A172 (cell line): ENCODE results near the gene SDHB. TPM values are rescaled to one million over a fixed set of nuclear protein-coding genes. Genes with fewer than 3 reads are reported as not detected.

Experiments used
- DNase-seq: peaks from one replicate; pipeline ENCODE4 v3.0.0-alpha.2; 2015; ENCODE audit warnings: low spot score
- total RNA-seq: library from RNA; depleted of rRNA; stranded (reverse); fragments of >200 nt; shearing (Covaris generic); gene quantifications from 2 replicates; pipeline ENCODE4 v1.2.3, GENCODE V29; 2014; rRNA removed

The SDHB gene
- total RNA-seq, 1 experiment from 2014 or later = 241 TPM

- no peak for DNase-seq
Measured at GRCh38 chr1:16969057-16969611, 84.7 kb downstream of the SDHB start.

Other genes starting within 250 kb of the SDHB start
- under 0.01 and 255 TPM in 2 replicates for gene RNU1-2, start 158.1 kb downstream of the SDHB start, total RNA-seq
- gene CROCC, start 132.1 kb downstream of the SDHB start, total RNA-seq = 3.4 and 5.0 TPM in 2 replicates
- 0.41 TPM in 1 of 2 replicates, not detected in the other for gene MFAP2, start 73.4 kb downstream of the SDHB start, total RNA-seq
- gene ATP13A2, start 42.1 kb downstream of the SDHB start, total RNA-seq = 39.9 and 57.7 TPM in 2 replicates
- 0.31 TPM in 1 of 2 replicates, not detected in the other for gene PADI2, start 65.4 kb upstream of the SDHB start, total RNA-seq
- gene PADI1, start 151.1 kb upstream of the SDHB start, total RNA-seq = 1.7 and 3.5 TPM in 2 replicates
- gene PADI3, start 195.1 kb upstream of the SDHB start, total RNA-seq = 2.1 and 5.4 TPM in 2 replicates